Smooth muscle cell (in vitro differentiated cells): ENCODE measurements around the gene SNX5. TPM values are rescaled to one million over a fixed set of nuclear protein-coding genes. Genes with fewer than 3 reads are reported as not detected.
A peak's percentile ranks its signal among the peaks of the same experiment; 100 is the strongest.

Experiments used
- DNase-seq: peaks from one replicate; lab custom pipeline; 2025; ENCODE audit not compliant: unreplicated experiment; lab: John Stamatoyannopoulos, UW
- H2AFZ ChIP-seq: fragments of 200-600 bp; sonication (generic); 2 replicates; pipeline ENCODE4 v1.6.0; 2016; ENCODE audit warnings: antibody characterized with exemption, low read depth, mild to moderate bottlenecking
- H3F3A ChIP-seq: fragments of 200-600 bp; sonication (generic); 2 replicates; pipeline ENCODE4 v1.6.0; 2017; ENCODE audit warnings: antibody characterized with exemption, low read depth
- H3K27ac ChIP-seq: fragments of 200-600 bp; sonication (generic); 2 replicates; pipeline ENCODE4 v1.5.1; 2016; ENCODE audit warnings: low read depth, mild to moderate bottlenecking
- H3K27me3 ChIP-seq: fragments of 200-600 bp; sonication (generic); 2 replicates; pipeline ENCODE4 v1.6.1; 2016; ENCODE audit warnings: low read depth, mild to moderate bottlenecking
- H3K36me3 ChIP-seq: fragments of 200-600 bp; sonication (generic); 2 replicates; pipeline ENCODE4 v1.5.1; 2016; ENCODE audit warnings: low read depth
- H3K4me1 ChIP-seq: fragments of 200-600 bp; sonication (generic); 2 replicates; pipeline ENCODE4 v1.5.1; 2016; ENCODE audit warnings: low read depth
- H3K4me2 ChIP-seq: fragments of 200-600 bp; sonication (generic); 2 replicates; pipeline ENCODE4 v1.6.0; 2016; ENCODE audit warnings: mild to moderate bottlenecking
- H3K4me3 ChIP-seq: fragments of 200-600 bp; sonication (generic); 2 replicates; pipeline ENCODE4 v1.5.1; 2016; ENCODE audit warnings: mild to moderate bottlenecking
- H3K79me2 ChIP-seq: fragments of 200-600 bp; sonication (generic); 2 replicates; pipeline ENCODE4 v1.6.0; 2016; ENCODE audit warnings: low read depth, mild to moderate bottlenecking
- H3K9ac ChIP-seq: fragments of 200-600 bp; sonication (generic); 2 replicates; pipeline ENCODE4 v1.6.0; 2016; ENCODE audit warnings: low read depth
- H3K9me3 ChIP-seq: fragments of 200-600 bp; sonication (generic); replicated peaks from 2 replicates; pipeline ENCODE4 v1.5.1; 2016; ENCODE audit warnings: low read depth
- H4K20me1 ChIP-seq: fragments of 200-600 bp; sonication (generic); 2 replicates; pipeline ENCODE4 v1.6.0; 2016; ENCODE audit warnings: low read depth
- CTCF ChIP-seq: fragments of 200-600 bp; sonication (generic); IDR thresholded peaks from 2 replicates; pipeline ENCODE4 v1.5.1; 2017; ENCODE audit warnings: borderline replicate concordance, mild to moderate bottlenecking, antibody characterized with exemption; ENCODE audit not compliant: insufficient read depth, poor library complexity, severe bottlenecking
- WGBS: methylation state at CpG from one replicate; pipeline ENCODE4 v1.1.7; 2016; ENCODE audit warnings: low lambda C conversion rate; 5-methylcytosine and 5-hydroxymethylcytosine counted together
- polyA plus RNA-seq: library from polyadenylated mRNA; unstranded; fragments of >200 nt; fragmentation: Nextera tagmentation; extraction: Ambion mirVana; gene quantifications from 2 replicates; pipeline ENCODE4 v1.2.1, GENCODE V29; 2016
- total RNA-seq: library from RNA; depleted of rRNA; stranded (reverse); fragments of >200 nt; gene quantifications from 2 replicates; pipeline ENCODE4 v1.2.3, GENCODE V29; 2014

Gene SNX5
- total and polyA plus RNA-seq, 2 experiments from 2014 or later = 46.3 to 100 TPM

- no peak for DNase-seq
Observed at GRCh38 chr20:17897566-17898307, 70.9 kb downstream of the SNX5 start.

GRCh38 chr20:17896771-17897369 lies 71.7 kb downstream of the SNX5 start:
- DNase-seq = no peak
- no peak overlapping the region for H3K4me3 ChIP-seq
- H3K4me1 ChIP-seq = peaks cover 6% of the 10 kb centered on the region
- H3K4me2 ChIP-seq = peak overlapping the region; percentile 69
- H3F3A ChIP-seq = no peaks in the 10 kb centered on the region
- no peak for TF ChIP-seq CTCF
- no peaks in the 10 kb centered on the region for H3K79me2 ChIP-seq
- no peaks in the 10 kb centered on the region for H3K36me3 ChIP-seq
- H3K27ac ChIP-seq = peak overlapping the region; percentile 83
- no peaks in the 10 kb centered on the region for H3K27me3 ChIP-seq
- H3K9ac ChIP-seq = no peak overlapping the region
- no peak overlapping the region for H2AFZ ChIP-seq
- no peaks in the 10 kb centered on the region for H4K20me1 ChIP-seq
- 65% methylated on average over 3 of the region's 3 CpGs for WGBS
- no peaks in the 10 kb centered on the region for H3K9me3 ChIP-seq

More at GRCh38 chr20:17897566-17898307, 70.9 kb downstream of the SNX5 start:
- no peak overlapping the region for H3K4me3 ChIP-seq
- no peak overlapping the region for H2AFZ ChIP-seq
- 85% methylated on average over 1 of the region's 1 CpG for WGBS
- H3K9ac ChIP-seq = no peak overlapping the region
- H3F3A ChIP-seq = no peaks in the 10 kb centered on the region
- no peak overlapping the region for H3K27ac ChIP-seq
- H3K27me3 ChIP-seq = no peaks in the 10 kb centered on the region
- H3K36me3 ChIP-seq = no peaks in the 10 kb centered on the region
- no peaks in the 10 kb centered on the region for H3K79me2 ChIP-seq
- no peaks in the 10 kb centered on the region for H4K20me1 ChIP-seq
- no peak overlapping the region for H3K4me2 ChIP-seq
- H3K4me1 ChIP-seq = peaks cover 6% of the 10 kb centered on the region
- TF ChIP-seq CTCF = no peak
- H3K9me3 ChIP-seq = no peaks in the 10 kb centered on the region

- no peaks in the 10 kb centered on the region for H3K79me2 ChIP-seq
- H3K4me2 ChIP-seq = peak overlapping the region; percentile 69
- H3F3A ChIP-seq = no peaks in the 10 kb centered on the region
- no peak for DNase-seq
- WGBS = 45% methylated on average over 9 of the region's 9 CpGs
- no peaks in the 10 kb centered on the region for H4K20me1 ChIP-seq
- H3K27me3 ChIP-seq = no peaks in the 10 kb centered on the region
- peak overlapping the region; percentile 83 for H3K27ac ChIP-seq
- H3K36me3 ChIP-seq = no peaks in the 10 kb centered on the region
- no peaks in the 10 kb centered on the region for H3K9me3 ChIP-seq
- peak overlapping the region; percentile 80 for H2AFZ ChIP-seq
- no peak for TF ChIP-seq CTCF
- H3K9ac ChIP-seq = peak overlapping the region; percentile 65
- H3K4me1 ChIP-seq = peaks cover 6% of the 10 kb centered on the region
- peak overlapping the region; percentile 3 for H3K4me3 ChIP-seq
Observed at GRCh38 chr20:17896193-17896723, 72.3 kb downstream of the SNX5 start.
